BLaER1 treated with 17β-estradiol and CSF1 and Interleukin-3, amounts not matched to agents 10 nM and 100 nM (cell line): ENCODE data around the gene MGME1.

Source experiments
- H3K27ac ChIP-seq, 11 experiments: shearing (Covaris generic); formaldehyde crosslinking; 2 replicates each; pipeline ENCODE4 v1.8.1; 2022
- H3K27me3 ChIP-seq, 11 experiments: shearing (Covaris generic); formaldehyde crosslinking; 2 replicates each; pipeline ENCODE4 v1.8.1; 2022
- H3K36me3 ChIP-seq, 11 experiments: shearing (Covaris generic); formaldehyde crosslinking; 2 replicates each; pipeline ENCODE4 v1.8.1; 2022
- H3K4me1 ChIP-seq, 10 experiments: shearing (Covaris generic); formaldehyde crosslinking; 2 replicates each; pipeline ENCODE4 v1.8.1; 2022
- H3K4me2 ChIP-seq, 11 experiments: shearing (Covaris generic); formaldehyde crosslinking; 2 replicates each; pipeline ENCODE4 v1.8.1; 2022
- H3K4me3 ChIP-seq, 10 experiments: shearing (Covaris generic); formaldehyde crosslinking; 2 replicates each; pipeline ENCODE4 v1.8.1; 2022
- H3K9ac ChIP-seq, 11 experiments: shearing (Covaris generic); formaldehyde crosslinking; 2 replicates each; pipeline ENCODE4 v1.8.1; 2022
- H3K9me3 ChIP-seq, 11 experiments: shearing (Covaris generic); formaldehyde crosslinking; replicated peaks in 1 of 11; 2 replicates each; pipeline ENCODE4 v1.8.1; 2022
- H4K20me1 ChIP-seq, 11 experiments: shearing (Covaris generic); formaldehyde crosslinking; 2 replicates each; pipeline ENCODE4 v1.8.1; 2022
- Cebpa-rat ChIP-seq, 11 experiments: shearing (Covaris generic); IDR thresholded peaks; 2 replicates each; pipeline ENCODE4 v1.8.1; 2022

MGME1 gene

DNA sequence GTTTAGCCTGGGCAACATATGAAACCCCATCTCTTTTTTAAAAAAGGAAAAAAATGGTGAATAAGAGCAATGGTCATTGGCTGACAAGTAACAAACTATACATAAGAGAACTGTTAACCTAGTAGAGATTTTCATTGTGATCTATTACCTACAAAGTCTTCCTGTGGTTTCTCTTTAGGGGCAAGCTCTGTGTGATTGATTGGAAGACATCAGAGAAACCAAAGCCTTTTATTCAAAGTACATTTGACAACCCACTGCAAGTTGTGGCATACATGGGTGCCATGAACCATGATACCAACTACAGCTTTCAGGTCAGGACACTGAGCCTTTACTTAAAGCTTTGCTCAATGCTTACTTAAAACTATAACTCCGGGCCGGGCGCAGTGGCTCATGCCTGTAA, 19.2 kb downstream of the MGME1 start:
- H4K20me1 ChIP-seq, result peaks cover 0 to 14% (median 0%) of the 10 kb centered on the region in 11 experiments; a peak in 4 of 22 replicates

DNA sequence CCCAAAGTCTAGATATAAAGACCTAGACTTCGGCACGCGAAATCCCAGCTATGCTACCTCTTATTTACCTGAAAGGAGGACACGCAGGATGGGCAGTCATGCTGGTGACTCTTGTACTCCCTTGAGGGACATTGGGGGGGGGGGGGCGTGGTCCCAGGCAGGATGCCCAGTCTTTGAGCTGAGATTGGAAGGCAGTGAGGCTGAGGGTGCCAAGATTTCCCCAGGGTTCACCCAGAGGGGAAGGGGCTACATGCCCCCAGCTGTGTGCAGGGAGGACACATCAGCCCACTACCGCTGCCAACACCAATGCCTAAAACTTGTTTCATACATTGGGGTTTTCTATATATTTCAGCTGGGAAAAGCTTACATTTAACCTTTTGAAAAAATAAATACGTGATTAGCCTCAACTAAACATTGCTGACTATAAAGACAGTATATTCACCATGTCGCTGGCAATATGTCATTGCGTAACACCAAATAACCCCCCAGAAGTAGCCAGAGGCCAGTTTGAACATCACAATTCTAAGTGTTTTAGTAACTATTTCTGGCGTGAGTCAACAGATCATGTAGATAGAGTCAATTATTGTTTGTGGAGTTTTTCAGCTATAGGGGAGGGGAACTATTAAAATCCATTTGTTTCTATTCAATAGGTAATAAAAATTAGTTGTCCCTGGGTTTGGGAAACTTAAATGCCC, 21.6 kb downstream of the MGME1 start:
- Histone ChIP-seq H3K27ac (no peak overlapping the region), H3K4me1 (peaks cover 19 to 72% (median 49%) of the 10 kb centered on the region in 10 experiments), H3K9ac (no peak overlapping the region), H3K36me3 (peaks cover 29 to 68% (median 52%) of the 10 kb centered on the region in 11 experiments; a peak in 21 of 22 replicates), H3K9me3 (no peaks in the 10 kb centered on the region), H3K4me3 (no peak overlapping the region), H4K20me1 (peaks cover 0 to 3% (median 0%) of the 10 kb centered on the region in 11 experiments; a peak in 3 of 22 replicates), H3K4me2 (peak overlapping the region in 4 of 11 experiments; percentile 3 to 25 (median 22); a peak in 4 of 22 replicates), H3K27me3 (no peaks in the 10 kb centered on the region)
- TF ChIP-seq Cebpa-rat (IDR thresholded peaks at IDR 0.05), result peak in 3 of 11 experiments; percentile 23 to 56 (median 54); a peak in 5 of 22 replicates

More for the DNA sequence above, 19.2 kb downstream of the MGME1 start:
- Histone ChIP-seq H3K4me3 (no peak overlapping the region), H3K4me2 (peak overlapping the region in 8 of 11 experiments; percentile 3 to 41 (median 18); a peak in 6 of 22 replicates), H3K9ac (no peak overlapping the region), H3K4me1 (peaks cover 12 to 48% (median 35%) of the 10 kb centered on the region in 10 experiments), H3K27me3 (no peaks in the 10 kb centered on the region), H3K9me3 (no peaks in the 10 kb centered on the region), H3K36me3 (peaks cover 29 to 87% (median 56%) of the 10 kb centered on the region in 11 experiments; a peak in 21 of 22 replicates), H3K27ac (no peak overlapping the region)
- TF ChIP-seq Cebpa-rat (IDR thresholded peaks at IDR 0.05), result no peak

DNA sequence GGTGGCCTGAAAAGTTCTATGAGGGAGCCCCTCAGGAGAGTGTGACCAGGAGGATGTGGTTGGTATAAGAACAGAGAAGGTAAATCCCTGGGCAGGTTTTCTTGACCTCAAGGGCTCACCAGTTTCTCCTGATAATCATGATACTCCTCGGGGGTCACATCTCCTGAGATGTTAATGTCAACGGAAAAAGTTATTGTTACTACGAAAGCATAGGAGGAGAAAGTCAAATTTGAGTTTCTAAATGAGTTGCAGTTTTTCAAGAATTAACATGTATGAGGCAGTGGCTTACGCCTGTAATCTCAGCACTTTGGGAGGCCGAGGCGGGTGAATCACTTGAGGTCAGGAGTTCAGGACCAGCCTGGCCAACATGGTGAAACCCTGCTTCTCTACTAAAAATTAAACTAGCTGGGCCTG, 23.4 kb downstream of the MGME1 start:
- Histone ChIP-seq H3K4me2 (peak overlapping the region; percentile 29 to 70 (median 46); a peak in 21 of 22 replicates), H3K4me3 (no peak overlapping the region), H3K4me1 (peaks cover 22 to 80% (median 54%) of the 10 kb centered on the region in 10 experiments), H3K9ac (0 out of 22 replicates have a peak overlapping the region, but pooled peaks of 1 of the 11 experiments have one; percentile 29), H3K36me3 (peaks cover 28 to 51% (median 35%) of the 10 kb centered on the region in 11 experiments; a peak in 21 of 22 replicates), H4K20me1 (no peaks in the 10 kb centered on the region; a peak in 1 of 22 replicates), H3K27ac (peak overlapping the region in 2 of 11 experiments; percentile 8 to 21; a peak in 1 of 22 replicates), H3K9me3 (no peaks in the 10 kb centered on the region), H3K27me3 (no peaks in the 10 kb centered on the region)
- no peak for TF ChIP-seq Cebpa-rat (IDR thresholded peaks at IDR 0.05)

DNA sequence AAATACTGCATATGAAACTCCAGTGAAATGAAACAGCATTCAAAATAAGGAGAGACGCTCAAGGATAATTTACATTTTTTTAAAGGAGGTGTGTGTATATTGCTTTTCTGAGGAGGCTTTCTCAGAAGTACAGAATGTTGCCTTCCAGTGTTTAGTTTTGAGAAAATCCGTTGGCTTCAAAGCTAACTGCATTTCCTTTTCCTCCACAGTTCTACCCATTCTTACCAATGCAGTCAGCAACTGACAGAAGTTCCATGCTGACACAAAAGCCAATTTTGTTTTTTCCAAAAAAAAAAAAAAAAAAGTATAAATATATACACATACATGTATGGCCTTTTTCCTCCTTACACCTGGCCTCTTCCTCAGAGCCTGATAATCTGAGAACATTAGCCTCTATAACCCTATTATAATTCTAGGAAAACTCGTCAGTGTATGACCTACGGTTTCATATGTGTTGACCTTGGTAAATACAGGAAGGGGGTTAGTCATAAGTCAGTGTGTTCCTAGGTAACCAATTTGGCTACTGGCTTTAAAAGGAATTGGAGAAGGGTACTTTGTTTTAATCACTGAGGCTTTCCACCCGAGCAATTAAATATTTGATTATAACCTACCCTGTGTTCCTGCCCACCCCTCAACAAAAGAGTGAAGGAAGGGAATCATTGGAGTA, 24.2 kb downstream of the MGME1 start:
- Histone ChIP-seq H3K9me3 (no peaks in the 10 kb centered on the region), H3K27me3 (no peaks in the 10 kb centered on the region), H3K4me3 (no peak overlapping the region), H3K36me3 (peaks cover 24 to 45% (median 32%) of the 10 kb centered on the region in 11 experiments; a peak in 21 of 22 replicates), H3K4me2 (peak overlapping the region; percentile 29 to 70 (median 46); a peak in 21 of 22 replicates), H3K27ac (peak overlapping the region in 9 of 11 experiments; percentile 5 to 34 (median 18); a peak in 5 of 22 replicates), H3K4me1 (peaks cover 27 to 80% (median 55%) of the 10 kb centered on the region in 10 experiments), H3K9ac (peak overlapping the region in 1 of 11 experiments; percentile 29; a peak in 1 of 22 replicates), H4K20me1 (no peaks in the 10 kb centered on the region; a peak in 1 of 22 replicates)
- TF ChIP-seq Cebpa-rat (IDR thresholded peaks at IDR 0.05), result no peak

DNA sequence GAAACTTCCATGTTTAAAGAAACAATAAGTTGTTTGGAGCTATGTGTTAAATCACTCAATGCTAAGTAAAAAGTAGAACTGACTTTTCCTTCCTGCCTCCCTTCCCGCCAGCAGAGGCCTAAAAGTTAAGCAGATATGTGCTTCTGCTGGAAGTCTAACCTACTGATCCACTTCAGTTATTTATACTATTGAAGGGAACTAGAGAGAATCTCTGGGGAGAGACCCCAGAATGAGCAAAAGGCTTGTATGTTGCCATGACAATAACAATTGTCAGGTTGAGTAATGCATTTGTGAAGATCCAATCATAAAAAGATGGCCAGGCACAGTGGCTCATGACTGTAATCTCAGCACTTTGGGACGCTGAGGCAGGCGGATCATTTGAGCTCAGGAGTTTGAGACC, 24.7 kb downstream of the MGME1 start:
- H3K9me3 ChIP-seq, result no peaks in the 10 kb centered on the region
- no peak for TF ChIP-seq Cebpa-rat (IDR thresholded peaks at IDR 0.05)
- H3K36me3 ChIP-seq, result peaks cover 18 to 40% (median 26%) of the 10 kb centered on the region in 11 experiments; a peak in 21 of 22 replicates
- H3K27me3 ChIP-seq, result no peaks in the 10 kb centered on the region
- no peak overlapping the region for H3K4me3 ChIP-seq
- H4K20me1 ChIP-seq, result no peaks in the 10 kb centered on the region; a peak in 1 of 22 replicates
- peak overlapping the region; percentile 29 to 70 (median 46); a peak in 19 of 22 replicates for H3K4me2 ChIP-seq
- H3K9ac ChIP-seq, result no peak overlapping the region
- peak overlapping the region in 5 of 11 experiments; percentile 5 to 23 (median 8); a peak in 3 of 22 replicates for H3K27ac ChIP-seq
- H3K4me1 ChIP-seq, result peaks cover 27 to 74% (median 50%) of the 10 kb centered on the region in 10 experiments

DNA sequence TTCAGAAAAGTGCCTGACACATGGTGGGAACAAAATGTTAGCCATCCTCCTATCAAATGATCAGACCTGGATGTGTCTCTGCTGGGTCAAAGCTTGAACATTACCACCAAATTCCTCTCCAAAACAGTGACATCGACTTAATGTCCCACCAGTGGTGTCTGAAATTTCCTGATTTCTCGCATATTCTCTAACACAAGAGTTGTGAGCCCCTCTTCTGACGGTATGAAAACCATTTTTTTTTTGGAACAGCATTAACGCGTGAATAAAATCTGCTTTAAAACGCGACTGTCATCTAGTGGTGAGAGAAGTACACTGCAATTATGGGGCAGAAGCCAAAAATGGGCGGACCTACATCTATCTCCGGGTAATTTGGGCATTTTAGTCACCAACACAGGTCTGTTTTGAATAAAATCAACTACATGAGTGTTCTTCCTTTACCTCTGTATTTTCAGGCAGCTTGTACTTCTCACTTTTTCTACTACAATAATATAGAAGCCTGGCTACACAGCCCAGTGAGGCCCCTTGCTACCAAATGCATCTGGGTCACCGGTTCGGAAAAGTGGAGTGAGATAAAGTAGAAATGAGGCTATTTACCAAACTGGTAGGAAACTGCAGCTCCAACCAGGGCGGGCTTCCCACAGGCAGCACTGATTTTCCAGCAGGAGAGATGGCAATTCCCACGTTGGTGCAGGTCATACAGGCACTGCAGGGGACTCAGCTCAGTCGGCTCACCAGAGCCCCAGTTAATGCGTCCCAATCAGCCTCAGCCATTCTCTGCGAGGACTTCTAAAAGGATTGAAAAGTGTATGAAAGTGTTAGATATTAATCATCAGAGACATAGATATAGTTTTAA, 27.4 kb downstream of the MGME1 start:
- TF ChIP-seq Cebpa-rat (IDR thresholded peaks at IDR 0.05), result no peak
- H3K9me3 ChIP-seq, result no peaks in the 10 kb centered on the region
- no peak overlapping the region for H3K27ac ChIP-seq
- H3K4me3 ChIP-seq, result no peak overlapping the region
- H3K9ac ChIP-seq, result peak overlapping the region in 1 of 11 experiments; percentile 62; a peak in 2 of 22 replicates
- peaks cover 0 to 13% (median 0%) of the 10 kb centered on the region in 11 experiments; a peak in 4 of 22 replicates for H3K36me3 ChIP-seq
- H3K4me1 ChIP-seq, result peaks cover 26 to 55% (median 36%) of the 10 kb centered on the region in 10 experiments
- peak overlapping the region in 4 of 11 experiments; percentile 10 to 58 (median 38); a peak in 7 of 22 replicates for H3K4me2 ChIP-seq
- no peaks in the 10 kb centered on the region for H3K27me3 ChIP-seq
- H4K20me1 ChIP-seq, result no peaks in the 10 kb centered on the region

DNA sequence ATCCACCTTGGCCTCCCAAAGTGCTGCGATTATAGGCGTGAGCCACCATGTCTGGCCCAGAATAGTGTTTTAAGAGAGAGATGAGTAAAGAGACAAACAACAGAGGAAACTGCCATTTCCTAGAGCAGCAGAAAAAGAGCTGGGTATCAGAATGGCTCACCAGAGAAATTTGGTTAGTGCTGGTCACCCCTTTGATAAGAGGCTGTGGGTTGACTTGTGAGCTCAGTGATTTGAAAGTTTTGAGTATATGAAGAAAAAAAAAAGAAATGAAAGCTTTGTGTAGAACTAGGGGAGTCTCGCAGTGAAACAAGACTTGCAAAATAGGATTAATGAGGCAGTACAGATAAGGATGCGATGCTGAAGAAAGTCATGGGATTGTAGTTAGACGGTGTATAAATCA, 29.6 kb downstream of the MGME1 start:
- no peak for TF ChIP-seq Cebpa-rat (IDR thresholded peaks at IDR 0.05)
- H3K4me2 ChIP-seq, result no peak overlapping the region
- no peaks in the 10 kb centered on the region for H4K20me1 ChIP-seq
- no peaks in the 10 kb centered on the region for H3K36me3 ChIP-seq
- H3K4me1 ChIP-seq, result peaks cover 10 to 34% (median 20%) of the 10 kb centered on the region in 10 experiments
- H3K9me3 ChIP-seq, result no peaks in the 10 kb centered on the region
- H3K4me3 ChIP-seq, result no peak overlapping the region
- H3K27ac ChIP-seq, result no peak overlapping the region
- no peak overlapping the region for H3K9ac ChIP-seq
- no peaks in the 10 kb centered on the region for H3K27me3 ChIP-seq

DNA sequence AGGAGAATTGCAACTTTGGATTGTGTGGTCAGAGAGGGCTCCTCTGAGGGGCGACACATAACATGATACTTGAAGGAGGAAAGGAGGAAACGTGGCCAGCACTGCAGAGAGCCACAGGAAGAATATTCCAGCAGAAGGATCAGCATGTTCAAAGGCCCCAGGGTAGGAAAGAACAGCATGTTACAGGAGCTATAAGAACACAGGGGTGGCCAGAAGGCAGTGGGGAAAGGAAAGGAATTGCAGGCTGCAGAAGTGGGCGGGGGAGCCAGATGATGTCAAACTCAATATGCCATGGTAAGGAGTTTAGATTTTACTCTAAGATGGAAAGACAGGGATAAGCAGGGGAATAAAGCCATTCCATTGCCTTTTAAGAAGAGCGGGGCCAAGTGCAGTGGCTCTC, 30.7 kb downstream of the MGME1 start:
- peaks cover 9 to 23% (median 16%) of the 10 kb centered on the region in 10 experiments; a peak in 19 of 20 replicates for H3K4me1 ChIP-seq
- no peaks in the 10 kb centered on the region for H3K9me3 ChIP-seq
- H3K4me3 ChIP-seq, result no peak overlapping the region
- H3K27ac ChIP-seq, result no peak overlapping the region
- no peaks in the 10 kb centered on the region for H4K20me1 ChIP-seq
- H3K4me2 ChIP-seq, result no peak overlapping the region
- H3K9ac ChIP-seq, result no peak overlapping the region
- no peak for TF ChIP-seq Cebpa-rat (IDR thresholded peaks at IDR 0.05)
- no peaks in the 10 kb centered on the region for H3K36me3 ChIP-seq
- no peaks in the 10 kb centered on the region for H3K27me3 ChIP-seq
